Measurements from ENCODE around the gene HOXA9.

DNA sequence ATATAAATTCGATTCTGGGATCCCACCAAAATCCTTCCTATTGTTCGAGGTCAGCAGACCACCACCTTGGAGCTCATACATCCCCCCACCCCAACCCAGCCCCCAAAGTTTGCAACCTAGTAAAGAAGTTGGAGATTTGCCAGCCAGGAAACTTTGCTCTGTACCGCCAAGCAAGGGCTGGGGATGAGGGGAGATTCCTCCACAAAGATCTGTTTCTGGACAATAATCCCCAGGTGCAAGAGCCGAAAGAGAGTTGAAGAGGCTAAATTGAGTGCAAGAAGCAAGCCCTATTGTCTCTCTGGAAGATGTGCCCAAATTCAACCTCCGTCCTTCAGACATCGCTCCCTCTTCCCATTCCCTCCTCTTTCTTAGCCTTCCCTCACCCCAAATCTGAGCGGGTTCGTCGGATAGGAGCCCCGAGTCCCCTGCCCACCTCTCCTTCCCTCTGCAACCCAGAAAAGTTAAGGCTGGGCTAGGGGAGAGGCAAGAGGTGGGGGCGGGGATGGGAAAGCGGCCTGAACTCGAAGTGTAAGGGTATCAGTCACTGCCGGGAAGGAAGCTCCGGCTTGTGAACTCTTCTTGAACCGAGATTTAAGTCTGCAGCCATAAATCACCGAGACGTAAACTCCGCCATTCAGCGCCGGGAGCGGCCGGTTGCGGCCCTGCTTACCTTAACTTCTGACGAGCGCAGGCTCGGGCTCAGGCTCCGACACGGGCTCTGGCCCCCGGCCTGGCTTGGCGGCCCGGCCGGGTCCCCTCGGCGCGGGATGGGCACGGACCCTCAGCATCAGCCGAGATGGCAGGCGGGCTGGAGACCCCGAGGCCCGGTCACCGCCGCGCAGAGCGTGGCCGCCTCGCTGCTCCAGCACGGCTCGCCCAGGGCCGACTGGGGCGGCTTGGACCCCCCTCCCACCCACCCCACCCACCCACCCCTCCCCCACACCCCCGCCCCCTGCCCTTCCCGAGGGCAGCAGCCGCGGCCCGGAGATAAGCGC, 52.1 kb downstream of the HOXA9 start:
- no peak for TF ChIP-seq CTCF (IDR thresholded peaks at IDR 0.05; ENCODE audit: poor library complexity)
- peak; percentile 91 for TF ChIP-seq EZH2 (IDR thresholded peaks at IDR 0.05; ENCODE audit: borderline replicate concordance)

Measured in hepatocyte (in vitro differentiated cells).